ENCODE data around the gene IGDCC3. TPM values are rescaled to one million over a fixed set of nuclear protein-coding genes. Genes with fewer than 3 reads are reported as not detected.
A peak's percentile ranks its signal among the peaks of the same experiment; 100 is the strongest.

The IGDCC3 gene
- total RNA-seq, 2 donors from 2014 or later: 7.9 to 13.5 TPM

- peaks cover 1% of the 10 kb centered on the region for H3K27me3 Mint-ChIP-seq (ENCODE audit: insufficient read depth)
- H3K4me1 Mint-ChIP-seq: peaks cover 40% of the 10 kb centered on the region
- Histone ChIP-seq H3K36me3 (ENCODE audit: control insufficient read depth, insufficient read depth, low read length) (no peaks in the 10 kb centered on the region), H3K27me3 (ENCODE audit: control insufficient read depth, insufficient read depth, low read length, poor library complexity, severe bottlenecking) (no peaks in the 10 kb centered on the region), H3K4me1 (ENCODE audit: control insufficient read depth, insufficient read depth, low read length) (peaks cover 26% of the 10 kb centered on the region), H3K9ac (ENCODE audit: extremely low read depth, low read length, poor library complexity, severe bottlenecking) (no peak overlapping the region), H3K9me3 (ENCODE audit: control insufficient read depth, low read length) (no peaks in the 10 kb centered on the region), H3K4me3 (ENCODE audit: low read length) (no peak overlapping the region), H3K27ac (ENCODE audit: low read depth, low read length) (peak overlapping the region; percentile 87)
- H3K4me3 Mint-ChIP-seq: peak overlapping the region; percentile 33
- no peak for TF ChIP-seq CTCF (conservative IDR thresholded peaks at IDR 0.05)
- peak; percentile 85 for DNase-seq
- peaks cover 4% of the 10 kb centered on the region for H3K36me3 Mint-ChIP-seq (ENCODE audit: low read depth)
- H3K9me3 Mint-ChIP-seq: no peaks in the 10 kb centered on the region
- WGBS, 2 experiments (ENCODE audit: insufficient coverage in 1 of 2, insufficient read length in 1 of 2): 49 to 70% methylated on average over 5 to 20 of the region's 20 CpGs
- H3K27ac Mint-ChIP-seq: peak overlapping the region; percentile 68
These were observed 43.1 kb downstream of the IGDCC3 start for GRCh38 chr15:65334586-65335231.

- no peaks in the 10 kb centered on the region for H3K27me3 ChIP-seq (ENCODE audit: control insufficient read depth, insufficient read depth, low read length, poor library complexity, severe bottlenecking)
- no peak overlapping the region for H3K9ac ChIP-seq (ENCODE audit: extremely low read depth, low read length, poor library complexity, severe bottlenecking)
- no peaks in the 10 kb centered on the region for H3K36me3 ChIP-seq (ENCODE audit: control insufficient read depth, insufficient read depth, low read length)
- TF ChIP-seq CTCF (conservative IDR thresholded peaks at IDR 0.05): no peak
- 70 to 76% methylated on average over 4 to 5 of the region's 5 CpGs for WGBS, 2 experiments (ENCODE audit: insufficient coverage in 1 of 2, insufficient read length in 1 of 2)
- H3K27ac ChIP-seq (ENCODE audit: low read depth, low read length): peak overlapping the region; percentile 87
- Mint-ChIP-seq H3K9me3 (no peaks in the 10 kb centered on the region), H3K27ac (peak overlapping the region; percentile 87), H3K4me1 (peaks cover 36% of the 10 kb centered on the region), H3K4me3 (peak overlapping the region; percentile 33), H3K36me3 (ENCODE audit: low read depth) (peaks cover 4% of the 10 kb centered on the region), H3K27me3 (ENCODE audit: insufficient read depth) (peaks cover 1% of the 10 kb centered on the region)
- DNase-seq: no peak
- no peak overlapping the region for H3K4me3 ChIP-seq (ENCODE audit: low read length)
- H3K9me3 ChIP-seq (ENCODE audit: control insufficient read depth, low read length): no peaks in the 10 kb centered on the region
- peaks cover 21% of the 10 kb centered on the region for H3K4me1 ChIP-seq (ENCODE audit: control insufficient read depth, insufficient read depth, low read length)
These were observed 43.9 kb downstream of the IGDCC3 start for GRCh38 chr15:65333856-65334255.

- peak overlapping the region; percentile 87 for H3K27ac ChIP-seq (ENCODE audit: low read depth, low read length)
- Mint-ChIP-seq H3K4me1 (peaks cover 36% of the 10 kb centered on the region), H3K4me3 (no peak overlapping the region), H3K27ac (no peak overlapping the region), H3K36me3 (ENCODE audit: low read depth) (peaks cover 4% of the 10 kb centered on the region), H3K27me3 (ENCODE audit: insufficient read depth) (peaks cover 1% of the 10 kb centered on the region), H3K9me3 (no peaks in the 10 kb centered on the region)
- TF ChIP-seq CTCF (conservative IDR thresholded peaks at IDR 0.05): no peak
- no peak overlapping the region for H3K9ac ChIP-seq (ENCODE audit: extremely low read depth, low read length, poor library complexity, severe bottlenecking)
- 78 to 90% methylated on average over 6 to 16 of the region's 16 CpGs for WGBS, 2 experiments (ENCODE audit: insufficient coverage in 1 of 2, insufficient read length in 1 of 2)
- H3K4me3 ChIP-seq (ENCODE audit: low read length): no peak overlapping the region
- no peaks in the 10 kb centered on the region for H3K36me3 ChIP-seq (ENCODE audit: control insufficient read depth, insufficient read depth, low read length)
- no peaks in the 10 kb centered on the region for H3K9me3 ChIP-seq (ENCODE audit: control insufficient read depth, low read length)
- peaks cover 21% of the 10 kb centered on the region for H3K4me1 ChIP-seq (ENCODE audit: control insufficient read depth, insufficient read depth, low read length)
- no peak for DNase-seq
- H3K27me3 ChIP-seq (ENCODE audit: control insufficient read depth, insufficient read depth, low read length, poor library complexity, severe bottlenecking): no peaks in the 10 kb centered on the region
These were observed 44.5 kb downstream of the IGDCC3 start for GRCh38 chr15:65333148-65333820.

Measured in endodermal cell (in vitro differentiated cells).